ENCODE measurements around the gene EVA1A. TPM values are rescaled to one million over a fixed set of nuclear protein-coding genes. Genes with fewer than 3 reads are reported as not detected.

Gene EVA1A
- total and polyA plus RNA-seq, 7 donors, result 0.51 to 2.5 (median 0.83) TPM

DNA sequence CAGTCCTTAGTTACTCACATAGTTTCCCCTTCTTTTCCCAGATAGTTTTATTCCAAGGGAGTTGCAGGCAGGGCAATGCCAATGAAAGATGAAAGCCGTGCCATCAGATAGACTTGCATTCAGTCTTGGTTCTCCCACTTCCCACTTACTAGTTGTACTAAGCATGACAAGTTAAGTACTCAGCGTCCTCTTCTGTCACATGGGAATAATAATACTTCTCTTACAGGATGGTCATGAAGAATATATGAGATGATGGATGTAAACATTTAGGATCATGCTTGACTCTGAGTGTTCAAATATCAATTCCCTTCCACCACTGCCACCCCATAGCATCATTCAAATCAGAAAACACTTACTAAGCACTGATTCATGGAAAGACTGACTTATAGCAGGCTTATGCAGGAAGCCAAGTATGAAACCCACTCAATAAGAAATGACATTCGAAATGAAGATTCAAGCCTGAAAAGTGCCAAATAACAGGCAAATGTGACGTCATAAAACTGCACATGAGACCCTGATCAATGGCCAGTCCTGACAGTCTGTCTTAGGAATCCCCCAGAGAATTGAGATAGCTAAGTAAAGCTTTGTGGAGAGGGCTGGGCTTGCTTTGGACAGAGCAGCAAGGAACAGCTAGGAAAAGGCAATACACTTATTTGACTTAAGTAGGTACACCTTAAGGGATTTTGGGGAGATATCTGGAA lies 11.1 kb upstream of the EVA1A start:
- WGBS, 3 donors, result 71 to 74% (median 72%) methylated on average over 4 of the region's 4 CpGs
- no peak overlapping the region for H3K27ac ChIP-seq
- TF ChIP-seq, protein P1, sequence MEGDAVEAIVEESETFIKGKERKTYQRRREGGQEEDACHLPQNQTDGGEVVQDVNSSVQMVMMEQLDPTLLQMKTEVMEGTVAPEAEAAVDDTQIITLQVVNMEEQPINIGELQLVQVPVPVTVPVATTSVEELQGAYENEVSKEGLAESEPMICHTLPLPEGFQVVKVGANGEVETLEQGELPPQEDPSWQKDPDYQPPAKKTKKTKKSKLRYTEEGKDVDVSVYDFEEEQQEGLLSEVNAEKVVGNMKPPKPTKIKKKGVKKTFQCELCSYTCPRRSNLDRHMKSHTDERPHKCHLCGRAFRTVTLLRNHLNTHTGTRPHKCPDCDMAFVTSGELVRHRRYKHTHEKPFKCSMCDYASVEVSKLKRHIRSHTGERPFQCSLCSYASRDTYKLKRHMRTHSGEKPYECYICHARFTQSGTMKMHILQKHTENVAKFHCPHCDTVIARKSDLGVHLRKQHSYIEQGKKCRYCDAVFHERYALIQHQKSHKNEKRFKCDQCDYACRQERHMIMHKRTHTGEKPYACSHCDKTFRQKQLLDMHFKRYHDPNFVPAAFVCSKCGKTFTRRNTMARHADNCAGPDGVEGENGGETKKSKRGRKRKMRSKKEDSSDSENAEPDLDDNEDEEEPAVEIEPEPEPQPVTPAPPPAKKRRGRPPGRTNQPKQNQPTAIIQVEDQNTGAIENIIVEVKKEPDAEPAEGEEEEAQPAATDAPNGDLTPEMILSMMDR (IDR thresholded peaks at IDR 0.05), result no peak
- intact Hi-C loops (cut with DNase I), result no loop called here
- H3K9me3 ChIP-seq, result no peaks in the 10 kb centered on the region
- H3K27me3 ChIP-seq (ENCODE audit: insufficient read depth in 3 of 3, low read length in 2 of 3), result peaks cover 0 to 4% (median 2%) of the 10 kb centered on the region in 3 donors
- no peaks in the 10 kb centered on the region for H3K36me3 ChIP-seq (ENCODE audit: insufficient read depth in 1 of 2, low read depth in 1 of 2)
- H3K4me3 ChIP-seq, result no peak overlapping the region
- no peaks in the 10 kb centered on the region for H3K4me1 ChIP-seq
- DNase-seq (no peak), ATAC-seq (no peak)

DNA sequence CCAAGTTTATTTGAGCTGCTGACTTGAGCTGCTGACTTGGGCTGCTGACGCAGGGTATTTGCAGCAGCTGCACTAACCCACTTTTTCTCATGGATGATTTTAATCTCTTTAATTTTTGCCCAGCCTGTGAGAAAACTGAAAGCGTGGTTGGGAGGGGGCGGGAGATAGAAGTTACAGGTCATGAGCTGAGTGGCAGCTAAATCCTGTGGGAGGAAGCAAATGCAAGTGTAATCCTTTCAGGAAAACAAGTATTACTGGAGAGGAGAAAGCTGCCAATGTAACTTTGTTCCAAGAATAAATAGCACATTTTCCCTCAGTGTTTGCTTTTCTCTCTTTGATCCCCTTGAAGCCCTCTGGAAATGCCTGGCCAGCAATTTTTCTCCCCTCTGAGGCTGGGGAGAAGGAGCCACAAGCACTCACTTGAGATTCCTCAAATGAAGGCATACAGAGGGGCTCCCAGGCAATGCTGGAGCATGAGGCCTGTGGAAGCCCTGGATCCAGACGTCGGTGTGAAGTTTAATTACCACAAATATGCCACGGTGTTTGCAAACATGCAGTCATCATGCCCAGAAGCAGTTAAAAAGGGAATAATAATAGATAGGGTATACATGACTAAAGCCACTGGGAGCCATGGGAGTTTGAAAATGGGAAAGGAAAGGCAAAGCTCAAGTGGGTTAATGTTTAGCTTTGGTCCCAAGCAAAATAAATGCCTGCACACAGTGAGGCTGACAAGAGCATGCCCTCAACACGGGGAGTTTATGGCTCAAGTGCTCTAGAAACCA lies 10.4 kb upstream of the EVA1A start:
- intact Hi-C loops (cut with DNase I), result no loop called here
- H3K36me3 ChIP-seq (ENCODE audit: insufficient read depth in 1 of 2, low read depth in 1 of 2), result no peaks in the 10 kb centered on the region
- WGBS, 3 donors, result 14 to 21% (median 20%) methylated on average over 7 of the region's 7 CpGs
- ATAC-seq (peak in 1 of 4 donors; percentile 21), DNase-seq (no peak)
- no peaks in the 10 kb centered on the region for H3K4me1 ChIP-seq
- H3K27me3 ChIP-seq (ENCODE audit: insufficient read depth in 3 of 3, low read length in 2 of 3), result peaks cover 0 to 4% (median 2%) of the 10 kb centered on the region in 3 donors
- TF ChIP-seq, protein P1 (IDR thresholded peaks at IDR 0.05), result no peak
- H3K4me3 ChIP-seq, result no peak overlapping the region
- no peak overlapping the region for H3K27ac ChIP-seq
- H3K9me3 ChIP-seq, result no peaks in the 10 kb centered on the region

DNA sequence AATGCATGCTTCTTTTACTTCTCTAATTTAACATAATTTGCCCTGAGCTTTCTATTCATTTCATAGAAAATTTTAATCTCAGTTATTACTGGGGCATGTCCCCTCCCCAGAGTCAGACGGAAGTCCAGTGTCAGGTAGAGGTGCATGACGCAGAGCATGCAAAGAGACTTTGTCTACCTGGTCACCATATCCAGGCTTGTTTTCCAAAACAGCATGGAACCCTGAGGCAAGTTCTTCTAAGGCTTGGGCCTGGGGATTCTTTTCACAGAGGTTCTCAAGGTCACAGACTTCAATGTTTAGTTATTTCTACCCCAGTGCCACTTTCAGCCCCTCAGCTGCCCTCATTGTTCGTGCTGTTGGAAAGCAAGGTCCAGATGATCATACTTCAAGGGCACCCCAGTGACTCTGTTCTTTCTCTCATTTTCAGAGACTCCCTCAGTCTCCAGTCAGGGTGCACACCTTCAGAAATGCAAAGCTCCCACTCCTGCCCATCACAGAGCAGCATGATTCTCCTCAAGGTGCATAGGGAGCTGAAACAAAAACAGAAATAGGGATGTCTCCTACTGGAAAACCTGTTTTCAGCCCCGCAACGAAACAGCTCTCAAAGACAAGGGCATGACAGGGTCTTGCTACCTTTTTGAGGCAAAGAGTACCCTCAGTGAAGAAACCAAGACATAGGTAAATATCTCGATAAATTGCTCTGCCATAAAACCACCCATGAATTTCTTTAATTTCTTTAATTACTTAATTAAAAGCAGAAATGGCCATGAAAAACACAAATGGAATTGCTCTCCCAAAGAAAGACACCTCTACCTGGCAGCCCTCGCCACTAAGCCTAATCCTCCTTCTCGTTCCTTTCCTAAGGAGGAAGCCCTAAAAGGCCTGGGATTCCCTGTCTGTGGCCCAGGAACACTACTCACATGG lies 9.5 kb upstream of the EVA1A start:
- WGBS, 3 donors, result 68 to 69% (median 68%) methylated on average over 8 of the region's 8 CpGs
- ATAC-seq (no peak), DNase-seq (no peak)
- Histone ChIP-seq H3K4me1 (no peaks in the 10 kb centered on the region), H3K9me3 (no peaks in the 10 kb centered on the region), H3K27me3 (ENCODE audit: insufficient read depth in 3 of 3, low read length in 2 of 3) (peaks cover 0 to 4% (median 2%) of the 10 kb centered on the region in 3 donors), H3K27ac (no peak overlapping the region), H3K4me3 (no peak overlapping the region), H3K36me3 (ENCODE audit: insufficient read depth in 1 of 2, low read depth in 1 of 2) (no peaks in the 10 kb centered on the region)
- TF ChIP-seq, protein P1 (IDR thresholded peaks at IDR 0.05), result no peak
- intact Hi-C loops (cut with DNase I), result no loop called here

DNA sequence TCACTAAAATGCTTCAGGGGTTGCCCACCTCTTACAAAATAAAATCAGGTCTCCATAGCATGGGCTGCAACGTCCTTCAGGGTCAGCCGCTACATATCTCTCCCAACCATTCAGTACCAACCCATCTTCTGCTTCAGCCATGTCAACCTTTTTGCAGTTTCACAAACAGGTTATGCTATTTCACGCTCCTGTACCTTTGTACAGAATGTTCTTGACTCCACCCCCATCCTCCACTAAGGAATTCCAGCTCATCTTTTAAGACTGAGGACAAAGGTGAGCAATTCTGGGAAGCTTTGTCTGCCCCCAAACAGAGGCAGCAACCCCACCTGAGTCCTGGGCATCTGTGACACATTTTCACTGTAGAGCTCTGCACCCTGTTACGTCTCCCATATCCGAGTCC lies 8.8 kb upstream of the EVA1A start:
- no peak for ATAC-seq
- intact Hi-C loops (cut with DNase I), result no loop called here
- no peak for DNase-seq
- Histone ChIP-seq H3K9me3 (no peaks in the 10 kb centered on the region), H3K4me1 (no peaks in the 10 kb centered on the region), H3K4me3 (no peak overlapping the region), H3K27ac (no peak overlapping the region), H3K27me3 (ENCODE audit: insufficient read depth in 3 of 3, low read length in 2 of 3) (peaks cover 0 to 4% (median 2%) of the 10 kb centered on the region in 3 donors), H3K36me3 (ENCODE audit: insufficient read depth in 1 of 2, low read depth in 1 of 2) (no peaks in the 10 kb centered on the region)
- 94 to 99% (median 98%) methylated on average over 5 of the region's 5 CpGs for WGBS, 3 donors
- TF ChIP-seq, protein P1 (IDR thresholded peaks at IDR 0.05), result no peak

All from psoas muscle (tissue), 8 donors.